Heart left ventricle (tissue), 16 donors: ENCODE measurements around the gene BCL2. TPM values are rescaled to one million over a fixed set of nuclear protein-coding genes. Genes with fewer than 3 reads are reported as not detected.

Experiments
- ATAC-seq, 4 donors: fragments of 200-7000 bp; cut with Tn5 transposase; one replicate each; pipeline ENCODE4 v1.9.1; 2020 to 2022; ENCODE audit warnings: moderate library complexity in 4 of 4, mild to moderate bottlenecking in 3 of 4, moderate number of reproducible peaks in 1 of 4
- DNase-seq, 5 donors: peaks; one replicate each; pipeline ENCODE4 v3.0.0-alpha.2; 2020
- H3K27ac ChIP-seq, 12 donors: fragments of 200-600 bp; sonication (generic) in 4 of 12; one replicate each; pipeline versions ENCODE4 v1.5.0 to v1.8.0; 2016 to 2022; ENCODE audit warnings: mild to moderate bottlenecking in 2 of 12
- H3K27me3 ChIP-seq, 9 donors: fragments of 200-600 bp; sonication (generic) in 2 of 9; one replicate each; pipeline versions ENCODE4 v1.5.1 to v1.8.0; 2016 to 2022; ENCODE audit warnings: mild to moderate bottlenecking in 3 of 9
- H3K36me3 ChIP-seq, 9 donors: fragments of 200-600 bp; sonication (generic) in 2 of 9; one replicate each; pipeline versions ENCODE4 v1.5.0 to v1.8.0; 2018 to 2022; ENCODE audit warnings: mild to moderate bottlenecking in 2 of 9
- H3K4me1 ChIP-seq, 12 donors: fragments of 200-600 bp; sonication (generic) in 4 of 12; one replicate each; pipeline versions ENCODE4 v1.5.0 to v1.8.0; 2016 to 2022; ENCODE audit warnings: mild to moderate bottlenecking in 3 of 12
- H3K4me3 ChIP-seq, 12 donors: fragments of 200-600 bp; sonication (generic) in 4 of 12; one replicate each; pipeline versions ENCODE4 v1.5.0 to v1.8.0; 2017 to 2022; ENCODE audit warnings: mild to moderate bottlenecking in 9 of 12, moderate library complexity in 4 of 12
- H3K9me3 ChIP-seq, 12 donors: fragments of 200-600 bp; sonication (generic) in 4 of 12; one replicate each; pipeline versions ENCODE4 v1.5.0 to v1.8.0; 2016 to 2022; ENCODE audit warnings: mild to moderate bottlenecking in 1 of 12
- POLR2A ChIP-seq, 2 donors: fragments of 450-650 bp; IDR thresholded peaks; one replicate each; pipeline ENCODE4 v1.6.1; 2017; ENCODE audit warnings: antibody characterized with exemption in 2 of 2, mild to moderate bottlenecking in 2 of 2, moderate library complexity in 2 of 2
- WGBS, 4 donors: extraction: QIAGEN DNeasy Blood & Tissue Kit in 2 of 4; methylation state at CpG; one replicate each; pipeline versions ENCODE4 v1.1.5 to v1.1.7; 2013 to 2018; 5-methylcytosine and 5-hydroxymethylcytosine counted together
- intact Hi-C, 10 donors: fragments of 100-400 bp; cut with DNase I; formaldehyde crosslinking; loops; one replicate each; pipeline versions ENCODE4 v1.11.1 to v1.14.2; 2022
- polyA plus RNA-seq, 2 donors: library from polyadenylated mRNA; stranded (reverse); fragments of 200-250 nt; gene quantifications; one replicate each; pipeline ENCODE4 v1.2.3, GENCODE V29; 2013
- total RNA-seq, 9 donors: library from RNA; depleted of rRNA in 2 of 9; stranded (reverse); fragments of >200 nt in 2 of 9; fragmentation: NEBNext Ultra II Directional in 3 of 9; extraction: Animal tissue kit (Norgen Biotek cat#: 25700) in 3 of 9; gene quantifications; one replicate each; pipeline versions ENCODE4 v1.1.0 to v1.2.4, GENCODE V29; 2016 to 2023
- TF ChIP-seq, protein P1 (sequence below), 12 donors: fragments of 200-600 bp; sonication (generic) in 4 of 12; IDR thresholded peaks; one replicate each; pipeline versions ENCODE4 v1.5.0 to v1.8.0; 2018 to 2022; ENCODE audit warnings: antibody characterized with exemption in 12 of 12, mild to moderate bottlenecking in 5 of 12
- donor health status: ischemic (EF 13 %, LVEDD 7.1; RV severe dilation, severe dysfunction).
- donor health status: healthy with polysubstance abuse.
- donor health status: DM: no; HTN: yes; CAD: no.
- donor health status: DM: no; HTN: no; CAD: no.
- donor health status: ischemic (EF 25% LVEDD 6.9; RV normal size, moderate dysfunction).
- donor health status: ischemic (EF 25% LVEDD 5.7; RV mildly dilated, moderate dysfunction).
- donor health status: healthy.
- donor health status: DM: yes; HTN: yes; CAD: no.
- donor health status: ischemic (EF 35%, LVEDD 5.7; RV mildly dilated, moderate dysfunction).
- donor health status: nonischemic (EF 11% LVEDD 7.7; RV severe dilation, severe dysfunction).
- donor health status: DM: yes; HTN: yes; CAD: no.
- donor health status: PGD.
- donor health status: ischemic (EF 29% LVEDD 5.4; RV normal size, mild dysfunction).
- donor health status: nonischemic (EF 23%, LVEDD 6.1; RV moderate dilation, normal function).

The BCL2 gene
- total and polyA plus RNA-seq, 11 donors, result 2.9 to 24.2 (median 8.9) TPM

DNA sequence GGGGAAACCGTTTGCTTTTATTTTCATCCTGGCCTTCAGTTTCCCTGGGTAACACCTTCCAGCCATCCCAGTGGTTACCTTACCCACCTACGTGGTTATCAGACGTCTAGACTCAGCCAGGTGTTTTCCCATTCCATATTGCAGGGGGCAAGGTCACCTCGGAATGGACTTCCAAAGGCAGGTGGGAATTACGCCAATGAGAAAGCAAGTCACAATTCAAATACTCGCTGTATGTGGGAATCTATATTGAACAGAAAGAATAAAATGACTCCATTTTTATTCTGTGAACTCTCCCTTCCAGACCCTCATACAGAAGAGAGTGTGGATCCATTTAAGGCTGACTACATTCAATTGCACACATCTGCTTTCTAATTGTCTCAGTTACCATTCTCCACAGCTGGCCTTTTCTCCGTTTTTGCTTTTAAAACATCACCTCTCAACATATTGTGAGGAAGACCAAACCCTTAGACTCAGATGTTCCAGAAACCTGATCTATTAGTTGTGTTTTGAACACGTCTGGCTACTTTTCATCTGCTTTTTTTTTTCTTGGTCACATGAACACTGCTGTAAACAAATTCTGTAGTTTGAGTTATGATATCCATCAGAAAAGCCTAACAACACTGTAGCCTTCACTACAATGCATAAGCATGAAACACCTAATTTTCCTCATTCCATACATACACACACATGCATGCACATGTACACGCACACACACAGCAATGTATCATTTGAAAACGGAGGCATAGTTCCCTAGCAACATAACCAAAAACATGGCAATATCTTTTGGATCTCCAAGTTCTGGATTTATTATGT is 59.8 kb downstream of the BCL2 start:
- 92 to 94% (median 93%) methylated on average over 10 of the region's 10 CpGs for WGBS, 4 donors
- Histone ChIP-seq H3K27ac (peak overlapping the region in 1 of 12 donors; percentile 33), H3K4me1 (peaks cover 0 to 20% (median 10%) of the 10 kb centered on the region in 12 donors), H3K9me3 (no peaks in the 10 kb centered on the region), H3K27me3 (no peaks in the 10 kb centered on the region), H3K4me3 (no peak overlapping the region), H3K36me3 (no peaks in the 10 kb centered on the region)
- intact Hi-C loops, result loop anchor here in 5 of 10 donors (5.0 to 10.0 kb wide), 5 partner anchors 55 to 237 kb away; partner anchors contain the start of gene BCL2 (in 3 of the 5)
- no peak for ATAC-seq
- DNase-seq, result no peak
- no peak for TF ChIP-seq POLR2A (IDR thresholded peaks at IDR 0.05)
- TF ChIP-seq, protein P1, sequence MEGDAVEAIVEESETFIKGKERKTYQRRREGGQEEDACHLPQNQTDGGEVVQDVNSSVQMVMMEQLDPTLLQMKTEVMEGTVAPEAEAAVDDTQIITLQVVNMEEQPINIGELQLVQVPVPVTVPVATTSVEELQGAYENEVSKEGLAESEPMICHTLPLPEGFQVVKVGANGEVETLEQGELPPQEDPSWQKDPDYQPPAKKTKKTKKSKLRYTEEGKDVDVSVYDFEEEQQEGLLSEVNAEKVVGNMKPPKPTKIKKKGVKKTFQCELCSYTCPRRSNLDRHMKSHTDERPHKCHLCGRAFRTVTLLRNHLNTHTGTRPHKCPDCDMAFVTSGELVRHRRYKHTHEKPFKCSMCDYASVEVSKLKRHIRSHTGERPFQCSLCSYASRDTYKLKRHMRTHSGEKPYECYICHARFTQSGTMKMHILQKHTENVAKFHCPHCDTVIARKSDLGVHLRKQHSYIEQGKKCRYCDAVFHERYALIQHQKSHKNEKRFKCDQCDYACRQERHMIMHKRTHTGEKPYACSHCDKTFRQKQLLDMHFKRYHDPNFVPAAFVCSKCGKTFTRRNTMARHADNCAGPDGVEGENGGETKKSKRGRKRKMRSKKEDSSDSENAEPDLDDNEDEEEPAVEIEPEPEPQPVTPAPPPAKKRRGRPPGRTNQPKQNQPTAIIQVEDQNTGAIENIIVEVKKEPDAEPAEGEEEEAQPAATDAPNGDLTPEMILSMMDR (IDR thresholded peaks at IDR 0.05), result no peak

DNA sequence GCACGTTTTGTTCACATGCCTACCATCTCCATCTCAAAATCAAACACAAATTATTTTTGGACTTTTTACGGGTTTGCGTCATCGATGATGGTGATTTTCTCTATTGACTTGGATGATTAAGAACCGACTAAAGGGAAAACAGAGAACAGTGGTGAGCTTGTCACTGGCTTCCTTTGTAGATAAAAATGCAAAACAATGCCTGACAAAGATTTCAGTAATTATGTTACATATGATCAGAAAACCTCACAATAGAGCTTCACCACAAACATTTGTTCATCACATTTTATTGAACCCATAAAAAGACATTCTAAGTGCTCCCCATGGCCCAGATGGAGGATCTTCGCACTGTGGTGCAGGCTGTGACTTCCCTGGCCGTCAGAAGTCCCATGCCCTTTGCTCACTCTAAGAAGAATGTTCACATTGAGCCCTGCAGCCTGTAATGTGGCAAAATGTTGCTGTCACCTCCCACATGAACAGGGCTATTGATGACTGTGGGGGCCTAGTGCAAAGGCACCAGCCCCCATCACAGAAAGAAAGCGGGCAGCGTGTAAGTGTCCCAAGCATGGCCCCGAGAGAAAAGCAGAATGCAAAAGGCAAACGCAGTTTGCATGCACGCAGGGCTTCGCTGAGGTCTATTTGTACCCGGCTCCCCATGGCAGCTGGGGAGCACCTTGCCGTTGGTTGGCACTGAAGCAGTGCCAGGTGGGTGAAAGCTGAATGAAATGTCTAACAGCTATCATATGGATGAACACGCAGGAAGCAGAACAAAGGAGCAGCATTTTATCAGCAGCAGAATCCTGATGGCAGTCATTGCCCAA is 60.6 kb downstream of the BCL2 start:
- no peak overlapping the region for H3K4me3 ChIP-seq
- ATAC-seq (no peak), DNase-seq (no peak)
- intact Hi-C loops, result loop anchor here in 1 of 10 donors (10.0 kb wide), 1 partner anchor 124 kb away; no protein-coding TSS in a partner anchor
- no peaks in the 10 kb centered on the region for H3K27me3 ChIP-seq
- H3K4me1 ChIP-seq, result peaks cover 0 to 20% (median 10%) of the 10 kb centered on the region in 12 donors
- no peaks in the 10 kb centered on the region for H3K36me3 ChIP-seq
- peak overlapping the region in 1 of 12 donors; percentile 33 for H3K27ac ChIP-seq
- 89 to 93% (median 91%) methylated on average over 14 to 16 of the region's 16 CpGs for WGBS, 4 donors
- no peaks in the 10 kb centered on the region for H3K9me3 ChIP-seq
- TF ChIP-seq POLR2A (IDR thresholded peaks at IDR 0.05), result no peak
- TF ChIP-seq, protein P1 (IDR thresholded peaks at IDR 0.05), result no peak

DNA sequence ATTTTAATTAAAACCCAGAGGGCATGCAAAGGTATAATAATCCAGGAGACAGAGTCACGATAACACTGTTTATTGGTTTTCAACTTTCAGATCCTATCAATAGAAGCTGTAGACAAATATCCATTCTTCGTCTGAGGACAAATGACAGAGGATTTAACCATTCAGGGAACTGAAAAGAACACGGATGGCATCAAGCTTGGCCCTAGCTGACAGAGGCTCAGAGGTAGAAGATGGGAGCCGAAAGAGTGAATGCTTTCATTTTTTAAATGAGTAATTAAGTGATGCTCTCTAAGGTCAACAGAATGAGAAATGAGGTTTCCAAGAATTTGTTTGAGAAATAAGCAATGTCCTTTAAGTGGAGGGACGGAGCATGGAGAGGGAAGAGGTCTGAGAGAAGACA is 62.1 kb downstream of the BCL2 start:
- Histone ChIP-seq H3K4me1 (peaks cover 0 to 19% (median 4%) of the 10 kb centered on the region in 12 donors), H3K9me3 (no peaks in the 10 kb centered on the region), H3K27me3 (no peaks in the 10 kb centered on the region), H3K27ac (no peak overlapping the region), H3K36me3 (no peaks in the 10 kb centered on the region), H3K4me3 (no peak overlapping the region)
- no peak for ATAC-seq
- TF ChIP-seq POLR2A (IDR thresholded peaks at IDR 0.05), result no peak
- TF ChIP-seq, protein P1 (IDR thresholded peaks at IDR 0.05), result no peak
- intact Hi-C loops, result loop anchor here in 1 of 10 donors (10.0 kb wide), 1 partner anchor 123 kb away; no protein-coding TSS in a partner anchor
- no peak for DNase-seq
- 91 to 93% (median 91%) methylated on average over 5 of the region's 5 CpGs for WGBS, 4 donors

DNA sequence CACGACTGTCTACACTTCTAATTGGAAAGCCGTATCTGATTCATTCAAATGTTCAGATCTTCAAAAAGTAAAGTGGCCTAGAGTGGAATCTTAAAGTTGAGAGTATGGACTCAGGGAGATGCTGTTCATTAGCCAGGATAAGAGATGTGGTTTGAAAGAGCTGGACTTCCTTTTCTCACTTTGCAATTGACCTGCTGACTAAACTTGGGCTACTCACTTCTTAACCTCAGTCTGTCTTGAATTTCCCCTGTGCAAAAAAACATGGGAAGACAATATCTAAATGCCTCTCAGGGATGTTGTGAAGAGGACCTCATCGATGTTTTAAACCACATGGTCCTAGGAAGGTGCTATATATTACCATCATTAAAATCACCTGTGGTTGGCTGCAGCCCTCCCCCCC is 64.1 kb downstream of the BCL2 start:
- Histone ChIP-seq H3K4me1 (peaks cover 0 to 17% (median 0%) of the 10 kb centered on the region in 12 donors), H3K4me3 (no peak overlapping the region), H3K27me3 (no peaks in the 10 kb centered on the region), H3K9me3 (no peaks in the 10 kb centered on the region), H3K27ac (no peak overlapping the region), H3K36me3 (no peaks in the 10 kb centered on the region)
- whole genome bisulfite sequencing, 4 donors, result 89 to 95% (median 92%) methylated on average over 3 of the region's 3 CpGs
- ATAC-seq (no peak), DNase-seq (no peak)
- intact Hi-C loops, result loop anchor here in 1 of 10 donors (10.0 kb wide), 1 partner anchor 121 kb away; no protein-coding TSS in a partner anchor
- no peak for TF ChIP-seq POLR2A (IDR thresholded peaks at IDR 0.05)
- TF ChIP-seq, protein P1 (IDR thresholded peaks at IDR 0.05), result no peak
